ENCODE measurements around the gene RPL31.
A peak's percentile ranks its signal among the peaks of the same experiment; 100 is the strongest.

The RPL31 gene

GRCh38 chr2:100955226-100955625, 46.9 kb upstream of the RPL31 start:
- H3K27ac ChIP-seq, result no peak overlapping the region
- no peaks in the 10 kb centered on the region for H3K36me3 ChIP-seq (ENCODE audit: insufficient read depth)
- no peaks in the 10 kb centered on the region for H3K4me1 ChIP-seq (ENCODE audit: low read depth, poor library complexity, severe bottlenecking)
- H3K4me3 ChIP-seq (IDR thresholded peaks at IDR 0.05; ENCODE audit: insufficient read depth, low read depth, low read length), result no peak overlapping the region
- no peak overlapping the region for H3K9ac ChIP-seq
- H2AFZ ChIP-seq (ENCODE audit: low read depth), result no peak overlapping the region
- no peak for TF ChIP-seq CTCF (conservative IDR thresholded peaks at IDR 0.05; ENCODE audit: low read depth, low read length)
- no peak overlapping the region for H3K4me2 ChIP-seq
- no peaks in the 10 kb centered on the region for H4K20me1 ChIP-seq (ENCODE audit: insufficient read depth)
- H3K27me3 ChIP-seq (ENCODE audit: insufficient read depth, low read depth), result no peaks in the 10 kb centered on the region
- H3K79me2 ChIP-seq (ENCODE audit: insufficient read depth, low read depth), result no peaks in the 10 kb centered on the region

GRCh38 chr2:100956081-100956480, 46.0 kb upstream of the RPL31 start:
- Histone ChIP-seq H3K9ac (no peak overlapping the region), H3K27ac (no peak overlapping the region), H3K4me1 (ENCODE audit: low read depth, poor library complexity, severe bottlenecking) (no peaks in the 10 kb centered on the region), H3K27me3 (ENCODE audit: insufficient read depth, low read depth) (no peaks in the 10 kb centered on the region), H3K4me3 (IDR thresholded peaks at IDR 0.05; ENCODE audit: insufficient read depth, low read depth, low read length) (no peak overlapping the region), H3K79me2 (ENCODE audit: insufficient read depth, low read depth) (no peaks in the 10 kb centered on the region), H4K20me1 (ENCODE audit: insufficient read depth) (no peaks in the 10 kb centered on the region), H2AFZ (ENCODE audit: low read depth) (no peak overlapping the region), H3K4me2 (no peak overlapping the region), H3K36me3 (ENCODE audit: insufficient read depth) (no peaks in the 10 kb centered on the region)
- TF ChIP-seq CTCF (conservative IDR thresholded peaks at IDR 0.05; ENCODE audit: low read depth, low read length), result no peak

DNA sequence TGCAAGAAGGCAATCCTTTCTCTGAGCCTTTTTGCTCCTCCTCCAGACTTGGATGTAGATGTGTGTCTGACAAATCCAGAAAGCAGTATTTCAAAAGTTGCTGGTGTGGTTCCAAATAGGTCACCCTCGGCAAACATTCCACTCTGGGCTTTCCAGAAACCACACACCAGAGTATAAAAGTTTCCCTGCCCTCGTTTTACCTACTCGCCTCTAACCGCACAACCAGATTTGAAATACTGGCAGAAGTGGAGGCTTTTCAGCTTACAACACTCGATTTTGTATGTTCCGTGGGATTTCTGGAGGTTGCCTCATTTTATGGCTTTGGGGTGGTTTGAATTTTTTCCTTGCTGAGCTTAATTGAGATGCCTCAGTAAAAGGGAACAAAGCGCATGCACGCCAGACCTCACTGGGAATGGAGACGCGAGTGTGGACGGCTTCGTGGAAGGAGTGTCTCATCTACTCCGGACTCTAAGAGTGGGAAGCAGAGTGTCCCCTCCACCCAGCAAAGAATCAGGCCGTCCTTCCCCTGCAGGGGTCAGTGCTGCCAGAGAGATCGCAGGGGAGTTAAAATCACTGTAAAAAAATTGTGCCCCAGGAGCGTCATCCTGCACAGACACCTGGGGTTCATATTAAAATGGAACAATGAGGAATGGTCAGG, 44.0 kb upstream of the RPL31 start:
- Histone ChIP-seq H3K4me1 (ENCODE audit: low read depth, poor library complexity, severe bottlenecking) (no peaks in the 10 kb centered on the region), H3K27me3 (ENCODE audit: insufficient read depth, low read depth) (no peaks in the 10 kb centered on the region), H2AFZ (ENCODE audit: low read depth) (no peak overlapping the region), H3K9ac (no peak overlapping the region), H3K36me3 (ENCODE audit: insufficient read depth) (no peaks in the 10 kb centered on the region), H3K79me2 (ENCODE audit: insufficient read depth, low read depth) (no peaks in the 10 kb centered on the region), H3K27ac (no peak overlapping the region), H4K20me1 (ENCODE audit: insufficient read depth) (no peaks in the 10 kb centered on the region), H3K4me3 (IDR thresholded peaks at IDR 0.05; ENCODE audit: insufficient read depth, low read depth, low read length) (no peak overlapping the region), H3K4me2 (no peak overlapping the region)
- TF ChIP-seq CTCF (conservative IDR thresholded peaks at IDR 0.05; ENCODE audit: low read depth, low read length), result no peak

DNA sequence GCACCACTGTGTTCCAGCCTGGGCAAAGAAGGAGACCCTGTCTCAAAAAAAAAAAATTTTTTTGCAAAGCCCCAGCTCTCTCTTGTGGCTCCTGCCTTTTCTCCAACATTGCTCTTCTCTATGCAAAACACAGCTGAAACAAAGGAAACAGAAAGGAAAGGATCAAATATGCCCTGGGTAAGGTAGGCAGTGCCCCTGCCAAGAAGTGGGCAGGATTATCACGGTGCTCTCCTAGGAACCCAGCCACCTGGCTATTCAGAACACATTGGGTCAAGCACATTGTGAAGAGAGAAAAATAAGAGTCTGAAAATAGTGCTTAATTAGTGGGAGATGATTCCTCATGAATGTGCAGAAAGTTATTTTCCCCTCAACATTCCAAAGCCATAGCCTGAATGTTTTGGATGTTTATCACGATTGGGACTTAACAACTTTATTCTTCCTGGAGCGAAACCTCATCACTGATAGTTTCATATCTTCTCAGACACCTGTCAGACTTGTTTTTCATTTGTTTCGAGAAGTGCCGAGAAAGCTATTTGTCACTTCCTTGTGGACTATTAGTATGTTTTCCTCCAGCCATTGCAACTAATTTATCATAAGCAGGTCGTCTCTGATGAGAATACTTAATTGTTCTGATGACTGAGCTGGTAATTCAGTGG, 42.7 kb upstream of the RPL31 start:
- no peaks in the 10 kb centered on the region for H3K27me3 ChIP-seq (ENCODE audit: insufficient read depth, low read depth)
- TF ChIP-seq CTCF (conservative IDR thresholded peaks at IDR 0.05; ENCODE audit: low read depth, low read length), result no peak
- no peaks in the 10 kb centered on the region for H3K36me3 ChIP-seq (ENCODE audit: insufficient read depth)
- no peak overlapping the region for H3K4me3 ChIP-seq (IDR thresholded peaks at IDR 0.05; ENCODE audit: insufficient read depth, low read depth, low read length)
- no peak overlapping the region for H3K27ac ChIP-seq
- peak overlapping the region; percentile 7; the same call in 1 of the 2 replicates for H2AFZ ChIP-seq (ENCODE audit: low read depth)
- H3K79me2 ChIP-seq (ENCODE audit: insufficient read depth, low read depth), result no peaks in the 10 kb centered on the region
- no peaks in the 10 kb centered on the region for H3K4me1 ChIP-seq (ENCODE audit: low read depth, poor library complexity, severe bottlenecking)
- H3K4me2 ChIP-seq, result no peak overlapping the region
- H3K9ac ChIP-seq, result no peak overlapping the region
- H4K20me1 ChIP-seq (ENCODE audit: insufficient read depth), result no peaks in the 10 kb centered on the region

All from KMS-11 (cell line).